HepG2 (cell line): ENCODE measurements around the gene MAPKAPK3. TPM values are rescaled to one million over a fixed set of nuclear protein-coding genes. Genes with fewer than 3 reads are reported as not detected.

Experiments
- DMTF1 ChIP-seq: sonication (generic); formaldehyde crosslinking; IDR thresholded peaks from 2 replicates; pipeline ENCODE4 v1.4.0; 2020; ENCODE audit warnings: mild to moderate bottlenecking, missing genetic modification reagents
- EEA1 ChIP-seq: sonication (generic); formaldehyde crosslinking; IDR thresholded peaks from 2 replicates; pipeline ENCODE4 v1.5.1; 2020; ENCODE audit warnings: mild to moderate bottlenecking, missing genetic modification reagents, borderline replicate concordance
- GPBP1L1 ChIP-seq: sonication (generic); formaldehyde crosslinking; IDR thresholded peaks from 2 replicates; pipeline ENCODE4 v1.5.0; 2020; ENCODE audit warnings: mild to moderate bottlenecking, missing genetic modification reagents
- MEF2D ChIP-seq: sonication (generic); formaldehyde crosslinking; IDR thresholded peaks from 2 replicates; pipeline ENCODE4 v1.5.1; 2020; ENCODE audit warnings: mild to moderate bottlenecking, missing genetic modification reagents
- ZNF564 ChIP-seq: sonication (generic); formaldehyde crosslinking; IDR thresholded peaks from 2 replicates; pipeline ENCODE4 v1.8.1; 2023; ENCODE audit warnings: mild to moderate bottlenecking, missing genetic modification reagents
- ZNF704 ChIP-seq: sonication (generic); formaldehyde crosslinking; IDR thresholded peaks from 2 replicates; pipeline ENCODE4 v1.8.1; 2023; ENCODE audit warnings: mild to moderate bottlenecking, inconsistent platforms, moderate library complexity, missing genetic modification reagents, borderline replicate concordance
- ZNF784 ChIP-seq: sonication (generic); formaldehyde crosslinking; IDR thresholded peaks from 2 replicates; pipeline ENCODE4 v1.5.1; 2020; ENCODE audit warnings: missing genetic modification reagents, mild to moderate bottlenecking, borderline replicate concordance
- polyA plus RNA-seq, 8 experiments: library from polyadenylated mRNA; depleted of rRNA in 3 of 8; stranded (reverse) in 7 of 8; unstranded in 1 of 8; fragments of >200 nt; fragmentation: Illumina TruSeq in 4 of 8; extraction: Trizol in 4 of 8; gene quantifications; 2 replicates each; pipeline versions ENCODE4 v1.2.1 to v1.2.3, GENCODE V29; 2011 to 2016; ENCODE audit warnings: low read depth in 4 of 8, missing spikeins in 1 of 8, mixed read lengths in 1 of 8; ENCODE audit not compliant: insufficient read depth in 1 of 8
- total RNA-seq, 5 experiments: library from RNA; depleted of rRNA; stranded (reverse); fragments of >200 nt; fragmentation: Illumina TruSeq; extraction: Trizol; gene quantifications; 2 replicates each; pipeline ENCODE4 v1.2.3, GENCODE V29; 2016; ENCODE audit warnings: low read depth in 1 of 5

Gene MAPKAPK3
- total and polyA plus RNA-seq, 2 of the 13 experiments (the other 11 are each of a cell fraction or from before 2014, with no cell fraction given), result 39.9 to 41.2 TPM

- TF ChIP-seq MEF2D (CRISPR knock-in tag) (no peak), ZNF784 (no peak), DMTF1 (CRISPR knock-in tag) (no peak), GPBP1L1 (no peak), ZNF704 (CRISPR knock-in tag) (no peak), EEA1 (CRISPR knock-in tag) (no peak), ZNF564 (CRISPR knock-in tag) (no peak)
Measured at GRCh38 chr3:50625231-50626182, 8.6 kb downstream of the MAPKAPK3 start (continued).
